ENCODE results near the gene CXCL14.

Gene CXCL14

DNA sequence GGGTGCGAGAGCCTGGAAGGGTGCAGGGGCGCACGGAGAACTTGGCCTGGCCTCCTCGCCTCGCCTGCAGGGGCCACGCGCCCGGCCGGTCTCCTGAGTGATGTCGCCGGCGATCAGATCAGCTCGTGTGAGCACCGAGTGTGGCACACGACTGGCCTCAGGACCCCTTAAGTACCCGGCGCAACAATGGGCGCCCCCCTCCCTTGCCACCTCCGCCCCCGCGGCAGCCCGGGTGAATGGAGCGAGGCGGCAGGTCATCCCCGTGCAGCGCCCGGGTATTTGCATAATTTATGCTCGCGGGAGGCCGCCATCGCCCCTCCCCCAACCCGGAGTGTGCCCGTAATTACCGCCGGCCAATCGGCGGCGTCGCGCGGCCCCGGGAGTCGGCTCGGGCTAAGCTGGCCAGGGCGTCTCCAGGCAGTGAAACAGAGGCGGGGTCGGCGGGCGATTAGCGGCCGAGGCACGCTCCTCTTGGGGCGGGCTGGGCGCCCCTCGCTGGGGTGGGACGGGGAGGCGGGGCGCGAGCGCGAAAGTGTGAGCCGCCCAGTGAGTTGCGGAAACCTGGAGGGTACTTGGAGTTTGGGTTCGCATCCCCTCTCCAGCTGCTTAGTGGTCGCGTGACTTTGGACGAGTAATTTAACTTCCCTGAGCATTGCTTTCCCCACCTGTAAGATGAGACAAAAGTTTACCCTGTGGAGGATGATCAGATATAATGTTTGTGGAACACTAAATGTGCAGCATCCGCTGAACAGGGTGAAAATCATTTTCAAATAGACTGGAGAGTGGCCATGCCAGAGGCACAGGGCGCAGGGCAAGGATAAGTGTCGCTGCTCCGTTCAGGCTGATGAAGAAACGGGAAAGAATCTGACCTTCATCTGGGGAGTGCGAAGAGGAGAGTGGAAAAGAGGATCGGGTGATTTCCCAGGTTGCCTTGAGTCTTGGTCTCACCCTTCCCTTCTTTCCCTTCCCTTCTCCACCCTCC is 42.7 kb downstream of the CXCL14 start, which contains the start of gene NEUROG1:
NEUROG1 (minus strand) TSS at position 145 of the 982 bp plus-strand sequence. CDS start 274 bp downstream, outside the sequence.
- Histone ChIP-seq H3K36me3 (replicated peaks; ENCODE audit: insufficient read depth, low read length) (no peaks in the 10 kb centered on the region), H2AFZ (ENCODE audit: low read length) (no peak within 1 kb of the TSS), H3K4me1 (ENCODE audit: low read length) (no peaks in the 10 kb centered on the region), H3K4me3 (ENCODE audit: low read length) (no peak within 1 kb of the TSS), H4K20me1 (ENCODE audit: insufficient read depth, low read length) (no peaks in the 10 kb centered on the region), H3K27ac (ENCODE audit: low read length) (no peak within 1 kb of the TSS), H3K79me2 (ENCODE audit: low read length) (no peaks in the 10 kb centered on the region), H3K9me2 (replicated peaks; ENCODE audit: insufficient read depth, low read length) (no peaks in the 10 kb centered on the region), H3K9ac (ENCODE audit: low read length) (no peak within 1 kb of the TSS), H3F3A (ENCODE audit: insufficient read depth, low read length) (no peaks in the 10 kb centered on the region), H3K4me2 (ENCODE audit: low read depth, low read length) (no peak within 1 kb of the TSS), H3K9me3 (replicated peaks; ENCODE audit: insufficient read depth, low read length) (no peaks in the 10 kb centered on the region), H3K27me3 (replicated peaks; ENCODE audit: insufficient read depth, low read length) (peaks cover 4% of the 10 kb centered on the region; the same call in 1 of the 2 replicates)
- DNase-seq, result no peak
- TF ChIP-seq EZH2phosphoT487 (IDR thresholded peaks at IDR 0.05; ENCODE audit: low read length) (no peak), EZH2 (optimal IDR thresholded peaks at IDR 0.05; ENCODE audit: low read depth, low read length) (no peak), CTCF (IDR thresholded peaks at IDR 0.05; ENCODE audit: low read length) (no peak)

- Histone ChIP-seq H4K20me1 (ENCODE audit: insufficient read depth, low read length) (no peaks in the 10 kb centered on the region), H3K9me3 (replicated peaks; ENCODE audit: insufficient read depth, low read length) (no peaks in the 10 kb centered on the region), H3K9me2 (replicated peaks; ENCODE audit: insufficient read depth, low read length) (no peaks in the 10 kb centered on the region), H3K4me3 (ENCODE audit: low read length) (no peak overlapping the region), H3K36me3 (replicated peaks; ENCODE audit: insufficient read depth, low read length) (no peaks in the 10 kb centered on the region), H3K79me2 (ENCODE audit: low read length) (no peaks in the 10 kb centered on the region), H3K27ac (ENCODE audit: low read length) (no peak overlapping the region), H3K27me3 (replicated peaks; ENCODE audit: insufficient read depth, low read length) (peaks cover 4% of the 10 kb centered on the region; the same call in 1 of the 2 replicates), H3K4me2 (ENCODE audit: low read depth, low read length) (no peak overlapping the region), H3K4me1 (ENCODE audit: low read length) (no peaks in the 10 kb centered on the region), H2AFZ (ENCODE audit: low read length) (no peak overlapping the region), H3F3A (ENCODE audit: insufficient read depth, low read length) (no peaks in the 10 kb centered on the region), H3K9ac (ENCODE audit: low read length) (no peak overlapping the region)
- TF ChIP-seq EZH2 (optimal IDR thresholded peaks at IDR 0.05; ENCODE audit: low read depth, low read length) (no peak), CTCF (IDR thresholded peaks at IDR 0.05; ENCODE audit: low read length) (no peak), EZH2phosphoT487 (IDR thresholded peaks at IDR 0.05; ENCODE audit: low read length) (no peak)
- no peak for DNase-seq
These were observed 43.4 kb downstream of the CXCL14 start for GRCh38 chr5:135535420-135535819.

DNA sequence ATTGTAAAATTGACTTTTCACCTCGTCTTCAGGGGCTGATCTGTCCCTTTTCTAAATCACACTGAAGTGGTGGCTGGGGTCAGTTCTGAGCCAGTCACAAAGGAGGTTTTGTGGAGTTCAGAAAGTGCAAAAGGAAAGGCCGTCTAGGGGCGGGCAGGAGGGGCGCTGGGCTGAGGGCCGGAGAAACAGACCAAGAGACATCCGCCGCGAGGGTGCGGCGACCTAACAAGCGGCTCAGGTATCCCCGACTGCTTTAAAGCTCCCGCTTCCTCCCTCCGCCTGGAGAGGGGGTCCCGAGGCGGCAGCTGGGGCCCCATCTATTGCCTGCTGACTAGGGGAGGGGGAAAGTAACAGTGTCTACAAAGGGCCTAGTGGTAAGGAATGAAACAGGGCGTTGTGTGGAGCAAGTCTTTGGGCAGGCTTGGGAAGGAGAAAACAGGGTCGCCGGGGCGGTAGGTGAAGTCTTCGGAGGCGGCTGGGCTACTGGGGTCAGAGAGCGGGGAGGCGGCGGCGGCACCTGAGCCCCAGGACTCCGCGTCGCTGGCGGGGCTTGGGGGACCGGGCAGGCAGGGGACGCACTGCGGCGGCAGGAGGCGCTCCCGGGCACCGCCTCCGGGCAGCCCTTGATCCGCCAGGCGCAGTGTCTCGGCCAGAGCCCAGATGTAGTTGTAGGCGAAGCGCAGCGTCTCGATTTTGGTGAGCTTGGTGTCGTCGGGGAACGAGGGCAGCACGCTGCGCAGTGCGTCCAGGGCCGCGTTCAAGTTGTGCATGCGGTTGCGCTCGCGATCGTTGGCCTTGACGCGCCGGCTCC is 44.0 kb downstream of the CXCL14 start:
- H3K36me3 ChIP-seq (replicated peaks; ENCODE audit: insufficient read depth, low read length), result no peaks in the 10 kb centered on the region
- no peak overlapping the region for H3K4me2 ChIP-seq (ENCODE audit: low read depth, low read length)
- no peak for DNase-seq
- TF ChIP-seq EZH2phosphoT487 (IDR thresholded peaks at IDR 0.05; ENCODE audit: low read length), result no peak
- TF ChIP-seq CTCF (IDR thresholded peaks at IDR 0.05; ENCODE audit: low read length), result no peak
- no peak for TF ChIP-seq EZH2 (optimal IDR thresholded peaks at IDR 0.05; ENCODE audit: low read depth, low read length)
- H3K27ac ChIP-seq (ENCODE audit: low read length), result no peak overlapping the region
- H3K4me3 ChIP-seq (ENCODE audit: low read length), result no peak overlapping the region
- no peaks in the 10 kb centered on the region for H3F3A ChIP-seq (ENCODE audit: insufficient read depth, low read length)
- no peaks in the 10 kb centered on the region for H3K79me2 ChIP-seq (ENCODE audit: low read length)
- H3K9me2 ChIP-seq (replicated peaks; ENCODE audit: insufficient read depth, low read length), result no peaks in the 10 kb centered on the region
- no peak overlapping the region for H2AFZ ChIP-seq (ENCODE audit: low read length)
- no peaks in the 10 kb centered on the region for H3K9me3 ChIP-seq (replicated peaks; ENCODE audit: insufficient read depth, low read length)
- no peak overlapping the region for H3K9ac ChIP-seq (ENCODE audit: low read length)
- H3K4me1 ChIP-seq (ENCODE audit: low read length), result no peaks in the 10 kb centered on the region
- H4K20me1 ChIP-seq (ENCODE audit: insufficient read depth, low read length), result no peaks in the 10 kb centered on the region
- H3K27me3 ChIP-seq (replicated peaks; ENCODE audit: insufficient read depth, low read length), result peaks cover 4% of the 10 kb centered on the region; the same call in 1 of the 2 replicates

All from MM.1S (cell line).